GM21381 (cell line): ENCODE measurements around the gene RUNX2.

Experiments used
- ATAC-seq: cut with Tn5 transposase; IDR thresholded peaks from one replicate; pipeline ENCODE4 v1.9.1; 2021; ENCODE audit warnings: mild to moderate bottlenecking, moderate library complexity; ENCODE audit not compliant: unreplicated experiment

The RUNX2 gene

GRCh38 chr6:45509426-45509825 lies 181.3 kb downstream of the RUNX2 start:
- ATAC-seq: no peak

- ATAC-seq: no peak
Observed at GRCh38 chr6:45512717-45513116, 184.6 kb downstream of the RUNX2 start.

- no peak for ATAC-seq
Observed at GRCh38 chr6:45513213-45513618, 185.1 kb downstream of the RUNX2 start.

GRCh38 chr6:45513843-45514242 lies 185.7 kb downstream of the RUNX2 start:
- ATAC-seq: no peak

GRCh38 chr6:45514454-45515230 lies 186.5 kb downstream of the RUNX2 start:
- ATAC-seq: no peak

- no peak for ATAC-seq
Observed at GRCh38 chr6:45518013-45518720, 190.0 kb downstream of the RUNX2 start.

GRCh38 chr6:45521226-45521625 lies 193.1 kb downstream of the RUNX2 start:
- ATAC-seq: no peak

- no peak for ATAC-seq
Observed at GRCh38 chr6:45522486-45522885, 194.4 kb downstream of the RUNX2 start.

GRCh38 chr6:45527210-45527609 lies 199.1 kb downstream of the RUNX2 start:
- no peak for ATAC-seq

- ATAC-seq: no peak
Observed at GRCh38 chr6:45531999-45532595, 204.0 kb downstream of the RUNX2 start.

GRCh38 chr6:45532721-45533210 lies 204.6 kb downstream of the RUNX2 start:
- no peak for ATAC-seq

GRCh38 chr6:45533386-45533785 lies 205.3 kb downstream of the RUNX2 start:
- ATAC-seq: no peak

GRCh38 chr6:45535933-45536332 lies 207.8 kb downstream of the RUNX2 start:
- ATAC-seq: no peak

GRCh38 chr6:45537539-45537938 lies 209.4 kb downstream of the RUNX2 start:
- ATAC-seq: no peak

GRCh38 chr6:45538641-45539547 lies 210.8 kb downstream of the RUNX2 start:
- ATAC-seq: no peak

- no peak for ATAC-seq
Observed at GRCh38 chr6:45540375-45540920, 212.3 kb downstream of the RUNX2 start.

- no peak for ATAC-seq
Observed at GRCh38 chr6:45541934-45542333, 213.8 kb downstream of the RUNX2 start.

GRCh38 chr6:45543298-45544235 lies 215.4 kb downstream of the RUNX2 start:
- ATAC-seq: no peak

- no peak for ATAC-seq
Observed at GRCh38 chr6:45545416-45545815, 217.3 kb downstream of the RUNX2 start.
